Lung (tissue), 12 donors: ENCODE data around the gene PDLIM1. TPM values are rescaled to one million over a fixed set of nuclear protein-coding genes. Genes with fewer than 3 reads are reported as not detected.

ENCODE experiments used
- ATAC-seq: fragments of 200-7000 bp; cut with Tn5 transposase; one replicate; pipeline ENCODE4 v1.9.1; 2020; ENCODE audit warnings: moderate number of reproducible peaks; ENCODE audit not compliant: insufficient read depth, low FRiP score
- DNase-seq, 3 donors: peaks; one replicate each; pipeline ENCODE4 v3.0.0-alpha.2; 2013 to 2017
- H3K27ac ChIP-seq, 2 donors: one replicate each; pipeline ENCODE4 v1.5.1; 2013; ENCODE audit warnings: mild to moderate bottlenecking in 2 of 2, moderate library complexity in 2 of 2, control low read depth in 1 of 2, inconsistent platforms in 1 of 2, low read depth in 1 of 2, low read length in 1 of 2
- H3K27me3 ChIP-seq, 3 donors: one replicate each; pipeline ENCODE4 v1.5.1; 2013; ENCODE audit warnings: low read length in 2 of 3; ENCODE audit not compliant: control insufficient read depth in 3 of 3, insufficient read depth in 3 of 3
- H3K36me3 ChIP-seq, 4 donors: one replicate each; pipeline ENCODE4 v1.5.1; 2013; ENCODE audit warnings: low read length in 4 of 4, mild to moderate bottlenecking in 1 of 4, moderate library complexity in 1 of 4; ENCODE audit not compliant: control insufficient read depth in 4 of 4, insufficient read depth in 4 of 4
- H3K4me1 ChIP-seq, 5 donors: one replicate each; pipeline ENCODE4 v1.5.1; 2013; ENCODE audit warnings: low read length in 5 of 5, mild to moderate bottlenecking in 2 of 5, moderate library complexity in 1 of 5; ENCODE audit not compliant: control insufficient read depth in 5 of 5, insufficient read depth in 5 of 5
- H3K4me3 ChIP-seq: one replicate; pipeline ENCODE4 v1.5.1; 2013; ENCODE audit warnings: mild to moderate bottlenecking, control low read depth, moderate library complexity
- H3K9ac ChIP-seq, 2 donors: one replicate each; pipeline ENCODE4 v1.5.1; 2013; ENCODE audit warnings: low read length in 2 of 2, control low read depth in 1 of 2; ENCODE audit not compliant: insufficient read depth in 1 of 2
- H3K9me3 ChIP-seq, 4 donors: one replicate each; pipeline ENCODE4 v1.5.1; 2013; ENCODE audit warnings: low read length in 3 of 4, mild to moderate bottlenecking in 1 of 4, moderate library complexity in 1 of 4; ENCODE audit not compliant: control insufficient read depth in 4 of 4, insufficient read depth in 3 of 4
- WGBS, 2 donors: extraction: QIAGEN DNeasy Blood & Tissue Kit; methylation state at CpG; one replicate each; pipeline ENCODE4 v1.1.7; 2013; 5-methylcytosine and 5-hydroxymethylcytosine counted together
- polyA plus RNA-seq, 2 donors: library from polyadenylated mRNA; stranded (reverse); fragments of 200-250 nt; gene quantifications; one replicate each; pipeline ENCODE4 v1.2.1, GENCODE V29; 2013
- total RNA-seq, 2 donors: library from RNA; depleted of rRNA in 1 of 2; stranded (reverse); fragments of >200 nt in 1 of 2; gene quantifications; one replicate each; pipeline ENCODE4 v1.2.1, GENCODE V29; 2014 to 2021
- TF ChIP-seq, protein P1 (sequence below): IDR thresholded peaks from 2 replicates; pipeline ENCODE4 v1.5.1; 2012; ENCODE audit warnings: mild to moderate bottlenecking; ENCODE audit errors: control extremely low read depth, extremely low read depth
- donor health status: control.
- donor health status: control.
- donor health status: Bipolar disorder and iron deficiency.
- donor health status: healthy.
- donor health status: DM: yes; HTN: yes; CAD: no.

The PDLIM1 gene
- total and polyA plus RNA-seq, 4 donors = 61.4 to 243 (median 178) TPM

DNA sequence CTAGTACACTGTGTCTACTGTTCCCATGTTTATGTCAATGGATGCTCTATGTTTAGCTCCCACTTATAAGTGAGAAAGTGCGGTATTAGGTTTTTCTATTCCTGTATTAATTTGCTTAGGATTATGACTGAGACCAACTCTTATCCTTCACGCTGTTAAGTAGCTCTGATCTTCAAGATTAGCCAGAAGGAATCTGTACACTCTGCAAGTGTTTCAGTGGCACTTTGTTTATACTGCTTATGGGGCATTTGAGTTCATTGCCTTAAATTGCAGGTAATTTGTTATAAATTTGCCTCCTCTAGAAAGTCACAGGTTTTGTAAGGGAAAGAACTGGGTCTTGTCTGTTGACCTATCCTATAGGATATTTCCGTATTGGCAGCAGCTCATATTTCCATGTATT is 103.2 kb downstream of the PDLIM1 start:
- TF ChIP-seq, protein P1, sequence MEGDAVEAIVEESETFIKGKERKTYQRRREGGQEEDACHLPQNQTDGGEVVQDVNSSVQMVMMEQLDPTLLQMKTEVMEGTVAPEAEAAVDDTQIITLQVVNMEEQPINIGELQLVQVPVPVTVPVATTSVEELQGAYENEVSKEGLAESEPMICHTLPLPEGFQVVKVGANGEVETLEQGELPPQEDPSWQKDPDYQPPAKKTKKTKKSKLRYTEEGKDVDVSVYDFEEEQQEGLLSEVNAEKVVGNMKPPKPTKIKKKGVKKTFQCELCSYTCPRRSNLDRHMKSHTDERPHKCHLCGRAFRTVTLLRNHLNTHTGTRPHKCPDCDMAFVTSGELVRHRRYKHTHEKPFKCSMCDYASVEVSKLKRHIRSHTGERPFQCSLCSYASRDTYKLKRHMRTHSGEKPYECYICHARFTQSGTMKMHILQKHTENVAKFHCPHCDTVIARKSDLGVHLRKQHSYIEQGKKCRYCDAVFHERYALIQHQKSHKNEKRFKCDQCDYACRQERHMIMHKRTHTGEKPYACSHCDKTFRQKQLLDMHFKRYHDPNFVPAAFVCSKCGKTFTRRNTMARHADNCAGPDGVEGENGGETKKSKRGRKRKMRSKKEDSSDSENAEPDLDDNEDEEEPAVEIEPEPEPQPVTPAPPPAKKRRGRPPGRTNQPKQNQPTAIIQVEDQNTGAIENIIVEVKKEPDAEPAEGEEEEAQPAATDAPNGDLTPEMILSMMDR = no peak
- DNase-seq (no peak), ATAC-seq (no peak)
- Histone ChIP-seq H3K27ac (no peak overlapping the region), H3K36me3 (no peaks in the 10 kb centered on the region), H3K27me3 (no peaks in the 10 kb centered on the region), H3K9me3 (no peaks in the 10 kb centered on the region), H3K9ac (no peak overlapping the region), H3K4me3 (no peak overlapping the region), H3K4me1 (peaks cover 0 to 4% (median 0%) of the 10 kb centered on the region in 5 donors)
- WGBS, 2 donors = 70 to 77% methylated on average over 3 of the region's 3 CpGs

Other genes starting within 250 kb of the PDLIM1 start
- gene CYP2C8, start 221.5 kb downstream of the PDLIM1 start, total RNA-seq = 1 to 10 TPM; 1.0 to 1.5 TPM
- under 1 TPM; 0.25 to 0.53 TPM for gene CYP2C8, start 221.5 kb downstream of the PDLIM1 start, polyA plus RNA-seq
- gene ACSM6, start 96.8 kb downstream of the PDLIM1 start, total RNA-seq = not detected
- not detected for gene ACSM6, start 96.8 kb downstream of the PDLIM1 start, polyA plus RNA-seq